A673 (cell line): ENCODE results near the gene COPE. TPM values are rescaled to one million over a fixed set of nuclear protein-coding genes. Genes with fewer than 3 reads are reported as not detected.

Source experiments
- Bru-seq: library from RNA; stranded (reverse); fragments of 400-500 nt; gene quantifications from one replicate; lab custom pipeline; 2021; lab: Mats Ljungman, UMichigan
- BruChase-seq, 2 experiments: library from RNA; stranded (reverse); fragments of 400-500 nt; gene quantifications; one replicate each; lab custom pipeline; 2021; lab: Mats Ljungman, UMichigan
- BruUV-seq: library from RNA; stranded (reverse); fragments of 400-500 nt; replicated peaks from 2 replicates; lab custom pipeline; 2021; lab: Mats Ljungman, UMichigan
- CTCF ChIA-PET: fragments of 300-600 bp; sonication (Branson Sonifier 250); formaldehyde crosslinking; loops from one replicate; lab custom pipeline; 2022; ENCODE audit warnings: antibody characterized with exemption; lab: Charles Lee
- POLR2A ChIA-PET: fragments of 300-600 bp; sonication (Branson Sonifier 250); formaldehyde crosslinking; loops from one replicate; lab custom pipeline; 2022; ENCODE audit warnings: antibody characterized with exemption; ENCODE audit not compliant: low non-redundant PET; lab: Charles Lee
- DNase-seq: peaks from one replicate; pipeline ENCODE4 v3.0.0-alpha.2; 2015; ENCODE audit warnings: low spot score
- H3K27ac ChIP-seq: fragments of 200-600 bp; sonication (generic); 2 replicates; pipeline ENCODE4 v1.5.1; 2016; ENCODE audit warnings: mixed run types, low read depth, mild to moderate bottlenecking, mixed read lengths, antibody characterized with exemption, low read length; ENCODE audit not compliant: poor library complexity, severe bottlenecking
- H3K27me3 ChIP-seq: fragments of 200-600 bp; sonication (generic); replicated peaks from 2 replicates; pipeline ENCODE4 v1.6.1; 2017; ENCODE audit warnings: mixed run types, low read depth, mild to moderate bottlenecking, mixed read lengths, antibody characterized with exemption, low read length; ENCODE audit not compliant: insufficient read depth, poor library complexity
- H3K36me3 ChIP-seq: fragments of 200-600 bp; sonication (generic); 2 replicates; pipeline ENCODE4 v1.6.1; 2016; ENCODE audit warnings: mixed run types, mild to moderate bottlenecking, mixed read lengths, antibody characterized with exemption, low read length; ENCODE audit not compliant: insufficient read depth, poor library complexity, severe bottlenecking
- H3K4me1 ChIP-seq: fragments of 200-600 bp; sonication (generic); 2 replicates; pipeline ENCODE4 v1.6.1; 2017; ENCODE audit warnings: mixed run types, mild to moderate bottlenecking, mixed read lengths, antibody characterized with exemption, low read length; ENCODE audit not compliant: insufficient read depth, poor library complexity, severe bottlenecking
- H3K4me3 ChIP-seq: fragments of 200-600 bp; sonication (generic); 2 replicates; pipeline ENCODE4 v1.5.1; 2016; ENCODE audit warnings: low read depth, mixed run types, mild to moderate bottlenecking, mixed read lengths, low read length; ENCODE audit not compliant: poor library complexity, severe bottlenecking
- H3K9me3 ChIP-seq: fragments of 200-600 bp; sonication (generic); 2 replicates; pipeline ENCODE4 v1.6.1; 2016; ENCODE audit warnings: mixed run types, low read depth, mild to moderate bottlenecking, mixed read lengths, antibody characterized with exemption, low read length; ENCODE audit not compliant: poor library complexity, severe bottlenecking
- CTCF ChIP-seq: fragments of 300-800, 200-600 bp; sonication (generic); conservative IDR thresholded peaks from 2 replicates; pipeline ENCODE4 v1.5.1; 2017; ENCODE audit warnings: low read depth, mild to moderate bottlenecking, antibody characterized with exemption, low read length, moderate library complexity, mixed read lengths
- EZH2 ChIP-seq: fragments of 200-600 bp; sonication (generic); IDR thresholded peaks from 2 replicates; pipeline ENCODE4 v1.6.1; 2017; ENCODE audit warnings: borderline replicate concordance, low read depth, mild to moderate bottlenecking, mixed read lengths, antibody characterized with exemption, low read length; ENCODE audit not compliant: poor library complexity, severe bottlenecking
- intact Hi-C: fragments of 100-400 bp; cut with micrococcal nuclease; formaldehyde crosslinking; loops from one replicate; pipeline ENCODE4 v1.10.0; 2022; ENCODE audit not compliant: unreplicated experiment
- long read RNA-seq: library from polyadenylated mRNA; stranded (forward); transcript quantifications from one replicate; pipeline ENCODE4 v2.0.0, GENCODE V29; 2022
- total RNA-seq: library from RNA; stranded (reverse); gene quantifications from 2 replicates; pipeline ENCODE4 v1.2.3, GENCODE V29; 2021

Gene COPE
- total RNA-seq (244 and 267 TPM in 2 replicates), Bru-seq, nascent RNA (percentile 63 among the genes with signal in this experiment), BruChase-seq, experiment 1, labeled RNA remaining after a 2-hour chase (percentile 65 among the genes with signal in this experiment), BruChase-seq, experiment 2, labeled RNA remaining after a 6-hour chase (percentile 71 among the genes with signal in this experiment)
- long read RNA-seq, transcript COPE-203 (9 exons, 907 nt), result minor isoform, 23 of 710 reads
- long read RNA-seq, transcript COPE-201 (10 exons, 1,141 nt), result major isoform, 578 of 710 reads
- long read RNA-seq, transcript COPE-202 (9 exons, 948 nt), result minor isoform, 34 of 710 reads
- long read RNA-seq, partial matches to known transcripts, result 8 of 710 reads
- long read RNA-seq, other reads (novel, unspliced or antisense), result 66 of 710 reads

DNA sequence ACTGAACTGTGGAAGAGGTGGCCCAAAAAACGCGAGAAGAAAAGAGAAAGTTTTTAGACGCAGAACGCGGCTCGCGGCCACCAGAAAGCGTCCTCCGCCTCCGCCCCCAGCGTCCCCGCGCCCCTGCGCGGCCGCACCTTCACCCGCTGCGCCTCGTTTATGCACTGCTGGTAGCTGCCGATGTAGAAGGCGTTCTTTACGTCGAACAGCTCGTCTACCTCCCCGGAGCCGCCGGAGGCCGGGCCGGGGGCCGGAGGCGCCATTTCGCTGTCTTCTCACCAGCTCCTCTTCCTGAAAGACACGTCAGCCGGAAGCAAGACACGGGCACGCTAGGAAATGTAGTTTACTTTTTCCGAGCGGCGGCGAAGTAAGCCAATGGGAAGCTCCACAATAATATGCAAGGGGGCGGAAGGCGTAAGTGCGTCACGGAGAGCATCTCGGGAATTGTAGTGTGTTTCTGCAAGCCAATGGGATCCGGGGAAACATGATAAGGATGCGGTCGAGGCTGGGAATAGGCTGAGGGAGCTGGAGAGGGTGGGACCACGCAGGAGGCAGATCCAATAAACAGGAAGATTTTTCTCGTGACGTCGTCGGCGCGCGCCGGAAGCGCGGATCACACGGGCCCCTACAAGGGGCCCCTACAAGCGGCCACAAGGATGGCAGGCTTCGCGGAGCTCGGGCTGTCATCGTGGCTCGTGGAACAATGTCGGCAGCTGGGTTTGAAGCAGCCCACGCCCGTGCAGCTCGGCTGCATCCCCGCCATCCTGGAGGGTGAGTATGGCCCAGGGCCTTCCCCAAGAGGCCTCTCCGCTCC lies at the start of gene COPE, which contains the start of gene DDX49:
COPE (minus strand) TSS at position 302 of the 814 bp plus-strand sequence; CDS start at position 263, 39 bp downstream.
DDX49 (plus strand) TSS at position 630 of the 814 bp plus-strand sequence; CDS start at position 657, 27 bp downstream.
- TF ChIP-seq EZH2, result no peak
- TF ChIP-seq CTCF, result no peak
- H3K27ac ChIP-seq, result peak within 1 kb of the TSS; percentile 89
- H3K9me3 ChIP-seq, result no peaks in the 10 kb centered on the region
- ChIA-PET POLR2A (interaction anchor here (0.7 kb wide), 2 partner anchors 457 to 1843 kb away, joined by 3 to 4 read pairs; no protein-coding TSS in a partner anchor), CTCF (interaction anchor here (1.2 to 1.3 kb wide), 2 partner anchors 23 to 68 kb away, joined by 3 to 8 read pairs; partner anchors contain the start of gene CERS1)
- no peaks in the 10 kb centered on the region for H3K27me3 ChIP-seq
- H3K4me3 ChIP-seq, result peak within 1 kb of the TSS; percentile 77
- intact Hi-C loops, result loop anchor here (2.0 to 10.0 kb wide), 3 partner anchors 68 to 454 kb away; no protein-coding TSS in a partner anchor
- H3K36me3 ChIP-seq, result peaks cover 29% of the 10 kb centered on the region
- DNase-seq, result peak; percentile 100
- peaks cover 6% of the 10 kb centered on the region for H3K4me1 ChIP-seq
- BruUV-seq, result no TSS peak

GRCh38 chr19:18967358-18968146 lies 48.4 kb upstream of the COPE start:
- Histone ChIP-seq H3K4me3 (no peak overlapping the region), H3K36me3 (no peaks in the 10 kb centered on the region), H3K4me1 (peaks cover 22% of the 10 kb centered on the region), H3K27me3 (no peaks in the 10 kb centered on the region), H3K27ac (peak overlapping the region; percentile 30), H3K9me3 (no peaks in the 10 kb centered on the region)
- TF ChIP-seq EZH2, result no peak
- no peak for TF ChIP-seq CTCF
- intact Hi-C loops, result no loop called here
- DNase-seq, result no peak
- POLR2A ChIA-PET, result no interaction called here
- CTCF ChIA-PET, result no interaction called here
- no TSS peak for BruUV-seq

DNA sequence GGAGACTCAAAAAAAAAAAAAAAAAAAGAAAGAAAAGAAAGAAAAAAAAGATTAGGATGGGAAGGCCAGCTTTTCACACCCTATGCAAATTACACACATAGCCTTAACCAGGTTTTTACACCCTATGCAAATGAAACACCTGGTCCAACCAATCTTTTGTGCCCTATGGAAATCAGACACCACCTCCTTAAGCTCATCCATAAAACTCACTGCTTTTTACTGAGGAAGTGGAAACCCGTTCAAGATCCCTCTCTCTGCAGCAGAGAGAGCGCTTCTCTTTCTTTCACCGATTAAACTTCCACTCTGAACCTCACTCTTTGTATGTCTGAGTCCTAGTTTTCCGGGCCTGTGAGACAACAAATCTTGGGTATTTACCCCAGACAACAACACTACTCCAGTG lies 47.1 kb upstream of the COPE start:
- ChIA-PET POLR2A (interaction anchor here (0.7 kb wide), 1 partner anchor 528 kb away, joined by 12 read pairs; no protein-coding TSS in a partner anchor), CTCF (interaction anchor here (1.0 kb wide), 1 partner anchor 21 kb away, joined by 3 read pairs; no protein-coding TSS in a partner anchor)
- intact Hi-C loops, result no loop called here
- no peak overlapping the region for H3K27ac ChIP-seq
- H3K4me3 ChIP-seq, result no peak overlapping the region
- H3K4me1 ChIP-seq, result peaks cover 15% of the 10 kb centered on the region
- H3K36me3 ChIP-seq, result no peaks in the 10 kb centered on the region
- no peaks in the 10 kb centered on the region for H3K9me3 ChIP-seq
- DNase-seq, result no peak
- no peaks in the 10 kb centered on the region for H3K27me3 ChIP-seq
- TF ChIP-seq CTCF (no peak), EZH2 (no peak)
- no TSS peak for BruUV-seq
